H54 (cell line): ENCODE data around the gene RNF223.
"Not testable (repeated sequence)": the region's sequence is repeated elsewhere in the genome, so short reads cannot be mapped to it uniquely, and the experiment has no call there.

Experiments used
- DNase-seq: peaks from one replicate; pipeline ENCODE4 v3.0.0; 2011; ENCODE audit warnings: low spot score, mixed read lengths; ENCODE audit not compliant: insufficient read length
- FAIRE-seq: peaks from 3 replicates; lab custom pipeline; 2011; peaks lifted over from hg19 to GRCh38; lab: Jason Lieb, UNC
- POLR2A ChIP-seq: IDR thresholded peaks from 2 replicates; pipeline ENCODE4 v1.6.1; 2011; ENCODE audit warnings: low read depth, mild to moderate bottlenecking, low read length

Gene RNF223

GRCh38 chr1:1058088-1058905 lies 15.8 kb downstream of the RNF223 start:
- TF ChIP-seq POLR2A: no peak
- FAIRE-seq: no peak
- no peak for DNase-seq

GRCh38 chr1:1057769-1058087 lies 16.4 kb downstream of the RNF223 start:
- not testable (repeated sequence) for FAIRE-seq, DNase-seq

- FAIRE-seq (no peak), DNase-seq (no peak)
- no peak for TF ChIP-seq POLR2A
These were observed 18.0 kb downstream of the RNF223 start for GRCh38 chr1:1055841-1056736.

GRCh38 chr1:1054971-1055370 lies 19.1 kb downstream of the RNF223 start:
- DNase-seq (no peak), FAIRE-seq (no peak)
- no peak for TF ChIP-seq POLR2A

GRCh38 chr1:1054099-1054700 lies 19.9 kb downstream of the RNF223 start:
- FAIRE-seq (no peak), DNase-seq (no peak)
- no peak for TF ChIP-seq POLR2A

- no peak for FAIRE-seq
- no peak for DNase-seq
- TF ChIP-seq POLR2A: no peak
These were observed 20.4 kb downstream of the RNF223 start for GRCh38 chr1:1053682-1054081.

- no peak for TF ChIP-seq POLR2A
- no peak for DNase-seq
- no peak for FAIRE-seq
These were observed 21.1 kb downstream of the RNF223 start for GRCh38 chr1:1053022-1053421.

- no peak for TF ChIP-seq POLR2A
- no peak for FAIRE-seq
- no peak for DNase-seq
These were observed 21.9 kb downstream of the RNF223 start for GRCh38 chr1:1052003-1052840.

- DNase-seq (no peak), FAIRE-seq (no peak)
- no peak for TF ChIP-seq POLR2A
These were observed 22.8 kb downstream of the RNF223 start for GRCh38 chr1:1051127-1051810.

- no peak for TF ChIP-seq POLR2A
- no peak for FAIRE-seq
These were observed 23.5 kb downstream of the RNF223 start for GRCh38 chr1:1050577-1051052.

GRCh38 chr1:1049318-1050165 lies 24.6 kb downstream of the RNF223 start:
- DNase-seq (no peak), FAIRE-seq (no peak)
- TF ChIP-seq POLR2A: no peak

More at GRCh38 chr1:1050577-1051052, 23.5 kb downstream of the RNF223 start:
- no peak for DNase-seq

- FAIRE-seq: no peak
- TF ChIP-seq POLR2A: no peak
- no peak for DNase-seq
These were observed 25.3 kb downstream of the RNF223 start for GRCh38 chr1:1048765-1049164.
